GM19099 (cell line): ENCODE results near the gene C5orf52.

Source experiments
- POLR2A ChIP-seq: IDR thresholded peaks from 3 replicates; pipeline ENCODE4 v1.6.1; 2011; ENCODE audit warnings: low read depth; ENCODE audit not compliant: insufficient read length; ENCODE audit errors: extremely low read depth

The C5orf52 gene

DNA sequence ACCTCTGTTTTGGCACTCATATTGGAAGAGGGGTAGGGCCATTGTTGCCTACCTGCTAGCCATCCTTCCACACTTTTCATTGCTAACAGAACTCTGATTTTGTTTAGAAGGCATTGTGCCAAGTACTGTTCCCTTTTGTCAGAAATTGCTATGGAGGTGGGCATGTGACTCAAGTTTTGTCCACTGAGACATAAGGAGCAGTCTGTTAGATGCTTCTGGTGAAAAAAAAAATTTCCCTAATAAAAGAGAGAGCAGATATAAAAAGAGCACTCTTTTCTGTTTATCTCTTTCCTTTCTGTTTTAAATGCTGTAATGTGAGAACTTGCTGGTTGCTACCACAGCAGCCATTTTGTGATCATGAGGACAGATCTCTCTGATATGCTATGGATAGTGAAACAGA is 38.0 kb downstream of the C5orf52 start:
- TF ChIP-seq POLR2A, result no peak

GRCh38 chr5:157710431-157710830 is 39.1 kb downstream of the C5orf52 start:
- TF ChIP-seq POLR2A, result no peak

DNA sequence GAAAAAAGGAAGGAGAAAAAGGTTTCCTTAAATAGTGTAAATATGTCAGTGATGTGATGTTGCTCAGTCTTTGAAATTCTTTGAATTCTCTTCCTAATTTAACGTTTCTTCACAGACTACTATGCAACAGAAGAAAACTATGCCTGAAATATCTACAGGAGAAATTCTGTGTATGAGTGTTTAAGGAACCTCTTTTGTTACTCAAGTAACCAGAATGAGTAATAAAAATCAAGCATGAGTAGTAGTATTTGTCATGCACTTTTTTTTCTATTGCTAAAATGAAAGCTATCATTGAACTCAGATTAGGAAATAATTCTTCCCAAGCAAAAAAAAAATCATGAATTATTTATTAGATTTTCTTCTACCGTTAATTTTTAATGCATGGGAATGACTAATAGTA is 39.5 kb downstream of the C5orf52 start:
- TF ChIP-seq POLR2A, result no peak

DNA sequence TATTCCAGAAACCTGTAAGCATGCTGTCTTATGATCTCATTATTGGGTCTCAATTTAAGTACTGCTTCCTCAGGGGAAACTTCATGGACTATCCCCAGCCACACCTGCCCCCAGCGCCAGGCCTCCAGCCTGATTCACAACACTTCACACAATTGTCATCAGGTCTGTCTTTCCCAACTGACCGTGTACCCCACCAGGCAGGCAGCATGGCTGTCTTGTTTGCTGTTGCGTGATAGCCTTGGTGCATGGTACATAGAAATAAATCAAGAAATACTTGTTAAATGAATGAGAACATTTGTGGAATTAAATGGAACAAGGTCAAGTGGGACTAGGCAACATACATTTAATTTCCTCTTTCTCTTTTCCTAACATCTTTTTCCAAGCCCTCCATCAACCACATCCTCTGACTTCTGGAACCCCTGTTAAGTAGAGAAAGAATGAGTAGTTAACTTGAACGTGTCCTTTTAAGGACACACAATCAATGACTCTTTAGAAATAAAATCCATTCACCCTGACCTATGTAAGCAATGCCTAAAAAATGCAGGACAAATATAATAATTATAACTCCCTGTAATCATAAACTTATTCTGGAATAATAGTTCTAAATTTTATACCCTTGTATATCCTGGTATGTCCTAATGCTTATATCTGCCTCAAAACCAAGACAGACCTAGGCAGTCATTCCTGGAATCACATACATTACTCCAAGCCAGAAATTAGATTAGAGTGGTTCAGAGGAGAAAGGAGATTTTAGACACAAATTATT is 42.7 kb downstream of the C5orf52 start:
- TF ChIP-seq POLR2A, result no peak

DNA sequence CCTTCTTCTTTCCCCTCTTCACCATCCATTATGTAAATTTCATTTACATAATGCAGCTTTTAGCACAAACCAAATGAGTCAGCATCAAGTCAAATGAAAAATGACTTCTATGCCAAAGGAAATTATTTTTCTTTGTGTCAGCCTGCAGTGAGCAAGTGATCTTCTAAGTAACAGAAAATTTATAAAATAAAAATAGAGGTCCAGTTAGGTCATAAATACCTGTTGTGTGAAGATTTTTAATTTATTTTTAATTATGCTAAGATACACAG is 43.2 kb downstream of the C5orf52 start:
- no peak for TF ChIP-seq POLR2A

GRCh38 chr5:157718519-157718918 is 47.2 kb downstream of the C5orf52 start:
- TF ChIP-seq POLR2A, result no peak

DNA sequence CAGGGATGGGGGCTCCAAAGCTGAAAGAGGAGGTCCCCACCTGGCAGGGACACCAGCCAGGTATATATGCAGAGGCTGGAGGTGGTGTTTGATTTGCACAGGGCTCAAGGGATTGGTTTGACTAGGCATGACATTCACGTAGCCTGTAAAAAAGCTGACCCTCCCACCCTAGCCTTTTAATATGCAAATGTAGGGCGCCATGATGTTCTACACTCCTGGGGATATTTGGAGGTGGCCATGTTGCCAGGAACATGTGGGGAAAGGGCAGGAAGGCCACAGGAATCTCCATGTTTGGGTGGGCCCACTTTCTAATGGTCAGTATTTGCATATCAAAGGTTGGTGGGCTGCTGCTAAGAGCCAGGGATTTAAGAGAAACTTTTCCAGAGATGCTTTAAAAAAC is 47.9 kb downstream of the C5orf52 start:
- no peak for TF ChIP-seq POLR2A

GRCh38 chr5:157721159-157721558 is 49.8 kb downstream of the C5orf52 start:
- no peak for TF ChIP-seq POLR2A
